Aorta (tissue), 5 donors: Measurements from ENCODE around the gene RASL11A. TPM values are rescaled to one million over a fixed set of nuclear protein-coding genes. Genes with fewer than 3 reads are reported as not detected.

Experiments used
- ATAC-seq: fragments of 200-7000 bp; cut with Tn5 transposase; one replicate; pipeline ENCODE4 v1.9.1; 2022; ENCODE audit warnings: moderate library complexity; ENCODE audit not compliant: low FRiP score
- DNase-seq, 2 donors: peaks; one replicate each; pipeline ENCODE4 v3.0.0-alpha.2; 2020
- H3K27ac ChIP-seq, 2 donors: one replicate each; pipeline ENCODE4 v1.5.1; 2013; ENCODE audit warnings: low read length in 2 of 2, mild to moderate bottlenecking in 2 of 2, moderate library complexity in 2 of 2, control low read depth in 1 of 2, inconsistent platforms in 1 of 2, low read depth in 1 of 2
- H3K27me3 ChIP-seq, 2 donors: one replicate each; pipeline ENCODE4 v1.6.1; 2013; ENCODE audit warnings: control low read depth in 1 of 2, low read length in 1 of 2, mild to moderate bottlenecking in 1 of 2, moderate library complexity in 1 of 2; ENCODE audit not compliant: insufficient read depth in 2 of 2, control insufficient read depth in 1 of 2
- H3K36me3 ChIP-seq, 2 donors: one replicate each; pipeline ENCODE4 v1.6.1; 2013; ENCODE audit warnings: control low read depth in 1 of 2, low read length in 1 of 2, mild to moderate bottlenecking in 1 of 2; ENCODE audit not compliant: insufficient read depth in 2 of 2, control insufficient read depth in 1 of 2
- H3K4me1 ChIP-seq, 2 donors: one replicate each; pipeline ENCODE4 v1.6.1; 2013; ENCODE audit warnings: low read length in 2 of 2, control low read depth in 1 of 2, mild to moderate bottlenecking in 1 of 2, moderate library complexity in 1 of 2; ENCODE audit not compliant: insufficient read depth in 2 of 2, control insufficient read depth in 1 of 2
- H3K4me3 ChIP-seq, 2 donors: one replicate each; pipeline ENCODE4 v1.5.1; 2013; ENCODE audit warnings: low read length in 2 of 2, control low read depth in 1 of 2, mild to moderate bottlenecking in 1 of 2
- H3K9me3 ChIP-seq: one replicate; pipeline ENCODE4 v1.6.1; 2013; ENCODE audit warnings: mild to moderate bottlenecking, low read length; ENCODE audit not compliant: control insufficient read depth
- WGBS, 2 donors: extraction: QIAGEN DNeasy Blood & Tissue Kit; methylation state at CpG; one replicate each; pipeline ENCODE4 v1.1.7; 2013; 5-methylcytosine and 5-hydroxymethylcytosine counted together
- intact Hi-C, 2 donors: fragments of 100-400 bp; cut with DNase I; formaldehyde crosslinking; loops; one replicate each; pipeline versions ENCODE4 v1.14.2 to v1.15.0; 2022
- polyA plus RNA-seq, 2 donors: library from polyadenylated mRNA; stranded (reverse); fragments of 200-250 nt; gene quantifications; one replicate each; pipeline ENCODE4 v1.2.3, GENCODE V29; 2013
- total RNA-seq, 2 donors: library from RNA; stranded (reverse); fragmentation: NEBNext Ultra II Directional; extraction: Animal tissue kit (Norgen Biotek cat#: 25700); gene quantifications; one replicate each; pipeline ENCODE4 v1.2.1, GENCODE V29; 2021
- donor health status: healthy with polysubstance abuse.
- donor health status: Bipolar disorder and iron deficiency.
- donor health status: DM: no; HTN: no; CAD: no.
- donor health status: DM: no; HTN: no; CAD: no.
- donor health status: DM: yes; HTN: yes; CAD: no.

Gene RASL11A
- total and polyA plus RNA-seq, 4 donors = 40.5 to 90.9 (median 56.8) TPM

- Histone ChIP-seq H3K4me3 (no peak overlapping the region), H3K9me3 (no peaks in the 10 kb centered on the region), H3K4me1 (peaks cover 0 to 6% of the 10 kb centered on the region in 2 donors), H3K36me3 (no peaks in the 10 kb centered on the region), H3K27ac (no peak overlapping the region), H3K27me3 (no peaks in the 10 kb centered on the region)
- WGBS, 2 donors = 84 to 85% methylated on average over 7 of the region's 7 CpGs
- ATAC-seq (no peak), DNase-seq (no peak)
- intact Hi-C loops = loop anchor here in 1 of 2 donors (5.0 kb wide), 1 partner anchor 73 kb away; the partner anchor contains the start of gene USP12
Measured at GRCh38 chr13:27245610-27246009, 25.0 kb upstream of the RASL11A start.

- H3K9me3 ChIP-seq = no peaks in the 10 kb centered on the region
- ATAC-seq (no peak), DNase-seq (no peak)
- no peaks in the 10 kb centered on the region for H3K27me3 ChIP-seq
- H3K27ac ChIP-seq = no peak overlapping the region
- intact Hi-C loops = loop anchor here (2.0 to 5.0 kb wide), 3 partner anchors 20 to 78 kb away; partner anchors contain the start of genes RASL11A (in 1 of the 2) and USP12 (in 1 of the 2)
- WGBS, 2 donors = 0 to 1% methylated on average over 9 of the region's 9 CpGs
- peak overlapping the region; percentile 74 to 86 for H3K4me3 ChIP-seq
- no peaks in the 10 kb centered on the region for H3K36me3 ChIP-seq
- peaks cover 2 to 6% of the 10 kb centered on the region in 2 donors for H3K4me1 ChIP-seq
Measured at GRCh38 chr13:27250833-27251165, 19.8 kb upstream of the RASL11A start.

GRCh38 chr13:27251166-27252091 is 19.2 kb upstream of the RASL11A start, which contains the start of gene RPL21:
RPL21 (plus strand) TSS chr13:27251558; CDS start chr13:27253777, 2,219 bp downstream.
- H3K36me3 ChIP-seq = no peaks in the 10 kb centered on the region
- H3K27ac ChIP-seq = peak within 1 kb of the TSS; percentile 35 to 74
- H3K4me1 ChIP-seq = peaks cover 2 to 6% of the 10 kb centered on the region in 2 donors
- intact Hi-C loops = loop anchor here (2.0 to 5.0 kb wide), 3 partner anchors 19 to 79 kb away; partner anchors contain the start of genes RASL11A (in 1 of the 2) and USP12 (in 1 of the 2)
- ATAC-seq (peak; percentile 98), DNase-seq (peak; percentile 98)
- no peaks in the 10 kb centered on the region for H3K9me3 ChIP-seq
- no peaks in the 10 kb centered on the region for H3K27me3 ChIP-seq
- WGBS, 2 donors = 0% methylated on average over 69 of the region's 69 CpGs
- peak within 1 kb of the TSS; percentile 74 to 86 for H3K4me3 ChIP-seq

DNA sequence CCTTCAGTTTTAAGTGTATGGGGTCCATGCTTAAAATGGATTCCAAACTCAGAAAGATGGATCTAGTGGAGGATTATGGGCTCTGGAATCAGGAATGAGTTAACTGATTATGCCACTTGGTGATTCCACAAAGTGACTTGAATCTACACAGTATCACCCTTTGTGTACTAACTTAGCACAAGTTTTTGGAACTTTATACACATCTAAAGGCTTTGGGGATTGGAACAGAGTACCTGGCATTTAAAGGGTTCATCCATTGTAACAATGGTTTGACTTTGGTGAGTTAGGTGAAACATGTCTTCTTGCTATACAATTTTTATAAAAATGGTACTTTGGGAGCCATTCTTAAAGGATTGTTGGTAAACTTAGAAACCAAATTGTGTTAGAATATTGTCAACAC is 18.2 kb upstream of the RASL11A start:
- peak overlapping the region; percentile 61 to 67 for H3K4me3 ChIP-seq
- intact Hi-C loops = loop anchor here (5.0 kb wide), 2 partner anchors 70 to 80 kb away; partner anchors contain the start of gene USP12 (in 1 of the 2)
- H3K9me3 ChIP-seq = no peaks in the 10 kb centered on the region
- peaks cover 0 to 6% of the 10 kb centered on the region in 2 donors for H3K4me1 ChIP-seq
- ATAC-seq = no peak
- H3K27ac ChIP-seq = peak overlapping the region in 1 of 2 donors; percentile 35
- DNase-seq = no peak
- no peaks in the 10 kb centered on the region for H3K27me3 ChIP-seq
- no peaks in the 10 kb centered on the region for H3K36me3 ChIP-seq

GRCh38 chr13:27257233-27257568 is 13.4 kb upstream of the RASL11A start:
- Histone ChIP-seq H3K4me3 (no peak overlapping the region), H3K36me3 (peaks cover 0 to 8% of the 10 kb centered on the region in 2 donors), H3K27me3 (no peaks in the 10 kb centered on the region), H3K9me3 (no peaks in the 10 kb centered on the region), H3K4me1 (peaks cover 0 to 6% of the 10 kb centered on the region in 2 donors), H3K27ac (no peak overlapping the region)
- ATAC-seq (no peak), DNase-seq (no peak)
- 85 to 87% methylated on average over 3 of the region's 3 CpGs for WGBS, 2 donors
- intact Hi-C loops = no loop called here

DNA sequence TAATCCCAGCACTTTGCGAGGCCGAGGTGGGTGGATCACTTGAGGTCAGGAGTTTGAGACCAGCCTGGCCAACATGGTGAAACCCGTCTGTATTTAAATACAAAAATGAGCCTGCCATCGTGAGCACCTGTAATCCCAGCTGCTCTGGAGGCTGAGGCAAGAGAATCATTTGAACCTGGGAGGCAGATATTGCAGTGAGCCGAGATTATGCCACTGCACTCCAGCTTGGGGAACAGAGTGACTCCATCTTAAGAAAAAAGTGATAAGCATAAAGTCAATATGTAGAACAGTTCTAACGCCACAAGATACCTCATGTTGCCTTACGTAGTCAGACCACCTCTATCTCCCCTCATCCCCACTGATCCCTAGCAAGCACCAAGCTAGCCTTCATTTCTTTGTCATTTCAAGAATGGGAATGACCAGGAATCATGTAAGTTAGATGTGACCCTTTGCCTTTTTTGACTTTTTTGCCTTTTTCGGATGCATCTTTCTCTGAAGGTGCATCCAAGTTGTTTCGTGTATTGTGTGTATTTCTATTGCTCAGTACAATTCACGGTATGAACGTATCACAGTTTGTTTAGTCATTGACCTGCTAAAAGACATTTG is 12.9 kb upstream of the RASL11A start:
- Histone ChIP-seq H3K27ac (no peak overlapping the region), H3K36me3 (peaks cover 0 to 8% of the 10 kb centered on the region in 2 donors), H3K27me3 (no peaks in the 10 kb centered on the region), H3K4me3 (no peak overlapping the region), H3K9me3 (no peaks in the 10 kb centered on the region), H3K4me1 (peaks cover 0 to 3% of the 10 kb centered on the region in 2 donors)
- intact Hi-C loops = no loop called here
- no peak for DNase-seq
- no peak for ATAC-seq
- WGBS, 2 donors = 78 to 81% methylated on average over 11 of the region's 11 CpGs

GRCh38 chr13:27258637-27259386 is 11.8 kb upstream of the RASL11A start:
- ATAC-seq = no peak
- no peak for DNase-seq
- H3K4me3 ChIP-seq = no peak overlapping the region
- H3K9me3 ChIP-seq = no peaks in the 10 kb centered on the region
- H3K36me3 ChIP-seq = peaks cover 0 to 8% of the 10 kb centered on the region in 2 donors
- H3K27ac ChIP-seq = no peak overlapping the region
- intact Hi-C loops = no loop called here
- no peaks in the 10 kb centered on the region for H3K27me3 ChIP-seq
- 93 to 97% methylated on average over 5 of the region's 5 CpGs for WGBS, 2 donors
- no peaks in the 10 kb centered on the region for H3K4me1 ChIP-seq

GRCh38 chr13:27259831-27260230 is 10.8 kb upstream of the RASL11A start:
- intact Hi-C loops = no loop called here
- ATAC-seq (no peak), DNase-seq (no peak)
- Histone ChIP-seq H3K9me3 (no peaks in the 10 kb centered on the region), H3K4me1 (no peaks in the 10 kb centered on the region), H3K36me3 (peaks cover 0 to 8% of the 10 kb centered on the region in 2 donors), H3K27me3 (no peaks in the 10 kb centered on the region), H3K4me3 (no peak overlapping the region), H3K27ac (no peak overlapping the region)
- WGBS, 2 donors = 56 to 68% methylated on average over 2 of the region's 2 CpGs
